ENCODE data around the gene PDGFRB. TPM values are rescaled to one million over a fixed set of nuclear protein-coding genes. Genes with fewer than 3 reads are reported as not detected.

PDGFRB gene
- polyA plus RNA-seq, 1 donor (not counting 4 experiments of a cell fraction or from before 2014, with no cell fraction given) = 0.14 TPM

- peaks cover 8% of the 10 kb centered on the region for H3K4me1 ChIP-seq (ENCODE audit: control insufficient read depth, extremely low read depth, insufficient read depth, low read length)
- no peak overlapping the region for H3K9ac ChIP-seq (ENCODE audit: control insufficient read depth, extremely low read depth, insufficient read depth, low read length)
- no peak for FAIRE-seq
- dilution Hi-C loops (cut with MboI; ENCODE audit: extremely low pct_ligation_motif_present, low sequenced_read_pairs) = no loop called here
- H3K79me2 ChIP-seq (ENCODE audit: control insufficient read depth, insufficient read depth, low read length) = no peaks in the 10 kb centered on the region
- no peak overlapping the region for H3K4me2 ChIP-seq (ENCODE audit: control insufficient read depth, extremely low read depth, insufficient read depth, low read depth, low read length)
- H3K9me3 ChIP-seq (ENCODE audit: control insufficient read depth, low read depth, low read length) = no peaks in the 10 kb centered on the region
- TF ChIP-seq EZH2 (IDR thresholded peaks at IDR 0.05; ENCODE audit: low read length) = no peak
- no peak for DNase-seq (ENCODE audit: low read depth, low spot score)
- H3K4me3 ChIP-seq (ENCODE audit: control insufficient read depth in 2 of 3, extremely low read depth in 1 of 3, insufficient read depth in 2 of 3, low read depth in 1 of 3, low read length in 3 of 3) = no peak overlapping the region
- H4K20me1 ChIP-seq (ENCODE audit: control insufficient read depth, extremely low read depth, insufficient read depth, low read length) = no peaks in the 10 kb centered on the region
- no peak overlapping the region for H3K27ac ChIP-seq (ENCODE audit: control insufficient read depth, insufficient read depth, low read length)
- no peak overlapping the region for H2AFZ ChIP-seq (ENCODE audit: control insufficient read depth, low read length)
- H3K27me3 ChIP-seq (ENCODE audit: control insufficient read depth, extremely low read depth, insufficient read depth, low read length) = peaks cover 17% of the 10 kb centered on the region
- H3K9me1 ChIP-seq (ENCODE audit: control insufficient read depth, extremely low read depth, insufficient read depth, low read length) = no peaks in the 10 kb centered on the region
- no peaks in the 10 kb centered on the region for H3K36me3 ChIP-seq (ENCODE audit: control insufficient read depth in 2 of 2, extremely low read depth in 1 of 2, insufficient read depth in 2 of 2, low read length in 2 of 2)
Observed at GRCh38 chr5:150065346-150065745, 90.3 kb downstream of the PDGFRB start.

GRCh38 chr5:150064681-150065220 is 90.9 kb downstream of the PDGFRB start:
- H3K27ac ChIP-seq (ENCODE audit: control insufficient read depth, insufficient read depth, low read length) = no peak overlapping the region
- no peak overlapping the region for H3K4me3 ChIP-seq (ENCODE audit: control insufficient read depth in 2 of 3, extremely low read depth in 1 of 3, insufficient read depth in 2 of 3, low read depth in 1 of 3, low read length in 3 of 3)
- no peak overlapping the region for H2AFZ ChIP-seq (ENCODE audit: control insufficient read depth, low read length)
- no peak overlapping the region for H3K9ac ChIP-seq (ENCODE audit: control insufficient read depth, extremely low read depth, insufficient read depth, low read length)
- H3K4me2 ChIP-seq (ENCODE audit: control insufficient read depth, extremely low read depth, insufficient read depth, low read depth, low read length) = no peak overlapping the region
- no peak for FAIRE-seq
- peaks cover 8% of the 10 kb centered on the region for H3K4me1 ChIP-seq (ENCODE audit: control insufficient read depth, extremely low read depth, insufficient read depth, low read length)
- no peaks in the 10 kb centered on the region for H3K79me2 ChIP-seq (ENCODE audit: control insufficient read depth, insufficient read depth, low read length)
- dilution Hi-C loops (cut with MboI; ENCODE audit: extremely low pct_ligation_motif_present, low sequenced_read_pairs) = no loop called here
- H4K20me1 ChIP-seq (ENCODE audit: control insufficient read depth, extremely low read depth, insufficient read depth, low read length) = no peaks in the 10 kb centered on the region
- peaks cover 17% of the 10 kb centered on the region for H3K27me3 ChIP-seq (ENCODE audit: control insufficient read depth, extremely low read depth, insufficient read depth, low read length)
- DNase-seq (ENCODE audit: low read depth, low spot score) = no peak
- H3K9me1 ChIP-seq (ENCODE audit: control insufficient read depth, extremely low read depth, insufficient read depth, low read length) = no peaks in the 10 kb centered on the region
- H3K36me3 ChIP-seq (ENCODE audit: control insufficient read depth in 2 of 2, extremely low read depth in 1 of 2, insufficient read depth in 2 of 2, low read length in 2 of 2) = no peaks in the 10 kb centered on the region
- TF ChIP-seq CTCF (optimal IDR thresholded peaks at IDR 0.05 in 1 of 3, IDR thresholded peaks at IDR 0.05 in 1 of 3, conservative IDR thresholded peaks at IDR 0.05 in 1 of 3; ENCODE audit: extremely low read depth in 1 of 3, insufficient read depth in 2 of 3, low read length in 3 of 3) (no peak), EZH2 (IDR thresholded peaks at IDR 0.05; ENCODE audit: low read length) (no peak)
- H3K9me3 ChIP-seq (ENCODE audit: control insufficient read depth, low read depth, low read length) = no peaks in the 10 kb centered on the region

Small RNAs within 50 kb of the gene (small RNA-seq; reads per million reads assigned to genes)
- 0 reads per million in 3 experiments for gene RF00019 (ENCODE audit: insufficient read length in 3 of 3, low read depth in 3 of 3, low replicate concordance in 1 of 3)

Other genes starting within 250 kb of the PDGFRB start
- gene PDE6A, start 211.1 kb downstream of the PDGFRB start, polyA plus RNA-seq = 0.03 to 0.05 TPM (median 0.03 TPM) in 3 replicates
- gene SLC26A2, start 195.1 kb downstream of the PDGFRB start, polyA plus RNA-seq = 7.3 to 10.3 TPM (median 8.0 TPM) in 3 replicates
- 3.9 to 4.1 TPM (median 4.1 TPM) in 3 replicates for gene TIGD6, start 155.2 kb downstream of the PDGFRB start, polyA plus RNA-seq
- 37.8 to 39.4 TPM (median 38.6 TPM) in 3 replicates for gene HMGXB3, start 155.1 kb downstream of the PDGFRB start, polyA plus RNA-seq
- gene CSF1R, start 69.3 kb downstream of the PDGFRB start, polyA plus RNA-seq = 0.21 TPM in 1 of 3 replicates, not detected in the others
- gene CDX1, start 10.9 kb upstream of the PDGFRB start, polyA plus RNA-seq = not detected in 3 replicates
- not detected in 3 replicates for gene SLC6A7, start 34.2 kb upstream of the PDGFRB start, polyA plus RNA-seq
- 0.03 to 0.05 TPM in 2 of 3 replicates, not detected in the other for gene CAMK2A, start 133.9 kb upstream of the PDGFRB start, polyA plus RNA-seq
- gene ARSI, start 147.1 kb upstream of the PDGFRB start, polyA plus RNA-seq = 1.7 to 3.8 TPM (median 2.4 TPM) in 3 replicates
- gene TCOF1, start 201.9 kb upstream of the PDGFRB start, polyA plus RNA-seq = 7.9 to 23.3 TPM (median 13.6 TPM) in 3 replicates